IPS-18c (cell line): Measurements from ENCODE around the gene FCF1.
A peak's percentile ranks its signal among the peaks of the same experiment; 100 is the strongest.

Experiments
- H3K4me3 ChIP-seq: 2 replicates; pipeline ENCODE4 v1.7.0; 2013; ENCODE audit warnings: low read depth, mild to moderate bottlenecking, low read length, moderate library complexity; ENCODE audit not compliant: insufficient read depth
- H3K9me3 ChIP-seq: one replicate; pipeline ENCODE4 v1.6.1; 2013; ENCODE audit warnings: mild to moderate bottlenecking, low read length, moderate library complexity; ENCODE audit not compliant: control insufficient read depth, insufficient read depth

FCF1 gene, protein sequence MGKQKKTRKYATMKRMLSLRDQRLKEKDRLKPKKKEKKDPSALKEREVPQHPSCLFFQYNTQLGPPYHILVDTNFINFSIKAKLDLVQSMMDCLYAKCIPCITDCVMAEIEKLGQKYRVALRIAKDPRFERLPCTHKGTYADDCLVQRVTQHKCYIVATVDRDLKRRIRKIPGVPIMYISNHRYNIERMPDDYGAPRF

DNA sequence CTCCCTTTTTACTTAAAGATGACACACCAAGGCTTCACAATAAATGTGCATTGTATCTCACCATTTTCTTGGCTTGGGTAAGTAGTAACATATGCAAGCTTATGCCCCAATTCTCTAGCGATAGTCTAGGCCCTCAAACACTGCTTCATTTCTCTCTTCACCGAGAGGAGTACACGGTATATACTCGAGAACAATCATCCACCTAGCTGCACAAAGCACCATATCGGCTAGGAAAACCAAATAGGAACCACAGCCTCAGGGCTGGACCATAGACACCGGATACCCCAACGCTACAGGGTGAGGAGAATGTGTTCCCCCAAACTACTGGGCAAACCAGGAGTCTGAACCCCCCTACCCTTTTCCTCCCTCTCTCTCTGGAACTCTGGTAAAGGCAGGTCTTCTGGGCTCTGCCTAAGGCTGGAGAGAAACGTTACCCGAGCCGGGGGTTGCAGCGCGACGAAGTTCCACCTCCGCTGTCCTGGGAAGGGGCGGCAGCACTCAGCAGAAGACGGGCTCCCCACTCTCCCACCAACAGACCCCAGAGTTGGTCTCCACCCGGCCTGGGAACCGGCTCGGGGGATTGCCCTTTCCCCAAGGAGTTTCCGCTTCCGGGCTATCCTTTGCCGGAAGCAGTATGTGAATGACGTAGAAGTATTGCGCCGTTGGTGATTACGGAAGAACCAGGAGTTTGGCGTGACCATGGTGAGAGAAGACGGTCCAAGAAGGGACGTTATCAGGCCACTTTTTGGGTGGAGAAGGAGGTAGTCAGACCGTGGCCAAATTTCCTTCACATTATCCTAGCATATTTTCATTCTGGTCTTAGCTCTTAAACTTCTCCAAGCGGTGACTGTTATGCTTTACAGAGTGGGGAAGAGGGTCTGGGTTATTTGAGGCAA, at the start of gene FCF1, which contains the start of gene AREL1:
TSS of gene FCF1 (plus strand) at position 646 of the 896 bp plus-strand sequence. CDS start at position 700, 54 bp downstream.
TSS of gene AREL1 (minus strand) at position 582 of the 896 bp plus-strand sequence. CDS start 27,465 bp downstream, outside the sequence.
- peak within 1 kb of the TSS; percentile 99 for H3K4me3 ChIP-seq
- no peaks in the 10 kb centered on the region for H3K9me3 ChIP-seq

DNA sequence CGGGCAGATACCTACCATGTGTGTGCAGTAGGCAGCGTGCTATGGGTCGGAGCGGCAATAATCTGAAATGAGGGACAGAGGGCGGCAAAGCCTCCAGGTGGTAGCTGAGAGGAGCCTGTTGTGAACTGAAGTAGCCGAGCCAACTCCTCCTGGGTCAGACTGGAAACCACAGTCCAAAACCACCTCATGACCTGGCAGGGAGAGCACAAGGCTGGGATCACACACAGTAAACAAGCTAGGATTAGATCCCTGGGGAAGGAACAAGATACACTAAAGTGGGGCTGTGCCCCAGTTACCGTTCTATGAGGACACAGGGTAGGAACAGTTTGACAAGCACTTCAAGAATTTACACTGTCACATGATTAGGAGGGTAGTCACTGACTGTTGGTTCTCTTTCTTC, 49.1 kb upstream of the FCF1 start:
- H3K9me3 ChIP-seq = no peaks in the 10 kb centered on the region

DNA sequence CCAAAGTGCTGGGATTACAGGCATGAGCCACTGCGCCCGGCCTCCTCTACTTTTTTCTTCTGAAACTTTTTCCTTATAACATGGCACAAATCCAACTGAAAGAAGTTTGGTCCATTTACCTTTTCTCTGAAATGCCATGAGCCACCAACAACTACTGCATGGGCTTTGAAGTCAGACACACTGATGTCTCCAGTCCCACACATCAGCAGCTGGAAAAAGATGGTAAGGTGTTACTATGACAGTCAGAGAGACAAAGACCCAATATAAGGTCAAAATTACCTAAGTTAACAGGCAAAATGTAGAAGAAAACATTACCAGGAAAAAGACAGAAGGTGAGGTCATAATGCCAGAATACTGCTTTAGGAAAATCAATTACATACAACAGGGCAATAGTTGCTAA, 48.2 kb upstream of the FCF1 start:
- no peaks in the 10 kb centered on the region for H3K9me3 ChIP-seq
- no peak overlapping the region for H3K4me3 ChIP-seq

More for the DNA sequence above, 49.1 kb upstream of the FCF1 start:
- no peak overlapping the region for H3K4me3 ChIP-seq

DNA sequence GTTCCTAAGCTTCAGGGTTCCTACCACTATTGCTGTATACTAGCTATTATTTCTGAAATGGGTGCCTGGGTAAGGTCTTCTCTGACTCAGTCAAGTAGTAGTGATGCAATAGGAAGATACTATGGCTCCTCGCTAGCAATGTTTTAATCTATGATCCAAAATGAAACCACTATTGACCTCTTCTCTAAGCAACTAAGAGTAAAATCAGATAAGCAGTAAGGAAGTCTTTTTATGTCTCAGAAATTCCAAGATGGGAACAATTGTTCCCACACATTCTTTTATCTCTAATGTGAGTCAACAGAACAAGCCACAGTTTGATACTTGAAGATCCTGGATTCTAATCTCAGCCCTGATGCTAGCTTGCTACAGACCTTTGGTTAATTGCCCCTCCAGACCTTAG, 45.2 kb upstream of the FCF1 start:
- Histone ChIP-seq H3K9me3 (no peaks in the 10 kb centered on the region), H3K4me3 (no peak overlapping the region)

DNA sequence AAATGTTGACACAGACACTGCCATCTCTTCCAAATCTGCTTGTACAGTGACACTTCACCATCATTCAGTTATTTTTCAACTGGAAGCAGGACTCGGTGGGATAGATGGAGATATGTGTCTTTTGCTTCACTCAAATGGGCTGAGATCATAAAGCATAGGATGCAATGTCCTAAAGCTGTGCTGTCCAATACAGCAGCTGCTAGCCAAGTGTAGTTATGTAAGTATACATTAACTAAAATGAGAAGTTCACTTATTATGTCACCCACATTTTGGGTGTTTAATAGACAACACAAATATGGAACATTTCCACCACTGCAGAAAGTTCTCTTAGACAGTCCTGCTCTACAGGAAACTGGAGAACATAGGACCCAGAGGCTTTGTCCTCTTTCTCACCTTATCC, 43.7 kb upstream of the FCF1 start:
- Histone ChIP-seq H3K9me3 (no peaks in the 10 kb centered on the region), H3K4me3 (no peak overlapping the region)

DNA sequence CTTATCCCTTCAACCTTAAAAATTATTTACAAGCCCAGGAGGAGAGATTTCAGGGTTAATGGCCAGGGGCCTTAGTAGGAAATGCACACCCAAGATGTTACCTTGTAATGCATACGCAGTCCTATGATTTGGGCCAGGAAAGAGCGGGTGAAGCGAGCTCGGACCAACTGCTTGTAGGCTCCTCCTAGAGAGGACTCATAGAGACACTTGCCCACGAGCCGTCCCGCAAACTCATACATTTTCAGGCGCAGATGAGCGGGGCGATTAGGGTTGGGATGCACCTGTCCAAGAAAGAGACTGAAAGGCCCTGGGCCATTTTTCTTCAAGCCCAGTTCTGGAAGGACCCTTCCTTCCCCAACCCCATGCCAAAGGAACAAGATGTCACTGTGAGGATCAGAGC, 43.1 kb upstream of the FCF1 start:
- H3K4me3 ChIP-seq = no peak overlapping the region
- no peaks in the 10 kb centered on the region for H3K9me3 ChIP-seq

DNA sequence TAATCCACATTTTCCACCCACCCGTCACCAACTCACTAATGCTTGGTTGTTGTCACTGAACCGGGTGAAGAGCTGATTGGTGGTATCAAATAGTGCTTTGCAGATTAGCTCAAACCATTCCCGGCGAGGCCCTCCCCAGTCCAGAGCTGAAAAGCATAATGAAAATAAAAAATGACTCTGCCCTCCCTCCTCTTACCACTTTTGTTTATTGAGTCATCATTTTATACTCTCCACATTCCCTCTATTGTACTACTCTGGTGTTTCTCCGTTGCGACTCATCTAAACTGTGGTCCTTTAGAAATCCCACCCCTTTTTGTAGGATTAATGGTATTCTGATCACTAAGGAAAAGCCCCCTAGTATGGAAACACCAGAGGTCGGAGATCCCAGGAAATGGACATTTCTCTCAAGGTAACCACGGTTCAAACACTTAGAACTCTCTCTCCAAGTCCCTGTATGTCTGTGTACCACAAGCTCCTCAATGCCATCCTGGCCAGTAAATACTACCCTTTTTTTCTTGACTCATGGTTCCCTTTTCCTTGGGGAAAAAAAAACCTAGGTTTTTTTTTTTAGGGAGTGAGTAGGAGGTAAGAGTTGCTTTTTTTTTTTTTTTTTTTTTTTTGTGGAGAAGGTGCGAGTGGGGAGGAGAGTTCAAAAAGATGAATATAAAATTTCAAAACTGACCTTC, 42.1 kb upstream of the FCF1 start:
- Histone ChIP-seq H3K4me3 (no peak overlapping the region), H3K9me3 (no peaks in the 10 kb centered on the region)

DNA sequence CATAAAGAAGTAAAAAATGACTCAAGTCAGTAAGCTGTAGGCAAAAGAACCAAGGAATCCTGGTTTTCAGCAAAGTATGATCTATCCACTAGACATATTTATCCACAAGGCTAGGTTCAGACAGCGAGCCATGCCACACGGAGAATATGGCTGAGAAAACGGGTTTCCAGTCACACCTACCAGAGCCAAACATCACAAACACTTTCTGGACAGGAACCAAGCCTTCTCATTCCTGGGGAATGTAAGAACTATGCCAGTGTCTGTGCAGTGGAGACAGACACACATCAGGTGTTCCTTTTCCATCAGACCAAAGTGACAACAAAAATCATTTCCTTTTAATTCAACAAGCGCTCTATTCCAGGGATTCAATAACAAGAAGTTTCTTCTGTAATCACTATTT, 41.2 kb upstream of the FCF1 start:
- Histone ChIP-seq H3K4me3 (no peak overlapping the region), H3K9me3 (no peaks in the 10 kb centered on the region)

DNA sequence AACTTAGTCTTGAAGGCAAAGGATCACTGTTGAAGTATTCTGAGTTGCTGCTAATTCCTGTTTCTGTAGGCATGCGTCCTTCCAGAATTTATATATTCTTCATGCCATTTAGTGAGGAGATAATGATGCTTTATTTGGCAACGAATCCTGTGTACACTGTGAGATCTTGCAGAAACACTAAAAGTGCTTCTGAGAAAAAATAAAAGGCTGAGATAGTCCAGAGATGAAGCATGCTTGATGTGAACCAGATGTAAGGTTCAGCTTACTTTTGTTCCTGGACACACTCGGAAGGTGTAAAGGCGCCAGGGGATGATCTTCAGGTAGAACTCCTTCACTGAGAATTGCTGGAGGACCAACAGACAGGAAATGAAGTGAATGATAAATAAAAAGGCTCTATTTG, 39.2 kb upstream of the FCF1 start:
- Histone ChIP-seq H3K4me3 (no peak overlapping the region), H3K9me3 (no peaks in the 10 kb centered on the region)

DNA sequence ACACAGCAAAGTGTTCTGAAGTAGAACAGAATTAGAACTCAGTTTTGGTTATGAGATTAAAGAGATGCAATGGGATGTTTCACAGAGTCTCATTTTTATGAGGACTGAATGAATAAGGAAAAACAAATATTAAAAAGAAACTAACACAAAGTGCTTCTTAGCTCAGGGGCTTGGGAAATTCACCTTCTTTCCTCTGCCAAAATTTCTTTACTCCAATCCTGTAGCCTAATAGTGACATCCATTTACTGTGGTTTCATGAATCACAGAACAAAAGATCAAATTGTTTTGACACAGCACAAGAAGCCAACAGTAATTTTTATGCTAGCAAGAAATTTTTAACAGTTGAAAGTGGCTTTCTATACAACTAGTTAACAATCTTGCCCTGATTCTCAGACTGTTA, 37.7 kb upstream of the FCF1 start:
- H3K4me3 ChIP-seq = no peak overlapping the region

DNA sequence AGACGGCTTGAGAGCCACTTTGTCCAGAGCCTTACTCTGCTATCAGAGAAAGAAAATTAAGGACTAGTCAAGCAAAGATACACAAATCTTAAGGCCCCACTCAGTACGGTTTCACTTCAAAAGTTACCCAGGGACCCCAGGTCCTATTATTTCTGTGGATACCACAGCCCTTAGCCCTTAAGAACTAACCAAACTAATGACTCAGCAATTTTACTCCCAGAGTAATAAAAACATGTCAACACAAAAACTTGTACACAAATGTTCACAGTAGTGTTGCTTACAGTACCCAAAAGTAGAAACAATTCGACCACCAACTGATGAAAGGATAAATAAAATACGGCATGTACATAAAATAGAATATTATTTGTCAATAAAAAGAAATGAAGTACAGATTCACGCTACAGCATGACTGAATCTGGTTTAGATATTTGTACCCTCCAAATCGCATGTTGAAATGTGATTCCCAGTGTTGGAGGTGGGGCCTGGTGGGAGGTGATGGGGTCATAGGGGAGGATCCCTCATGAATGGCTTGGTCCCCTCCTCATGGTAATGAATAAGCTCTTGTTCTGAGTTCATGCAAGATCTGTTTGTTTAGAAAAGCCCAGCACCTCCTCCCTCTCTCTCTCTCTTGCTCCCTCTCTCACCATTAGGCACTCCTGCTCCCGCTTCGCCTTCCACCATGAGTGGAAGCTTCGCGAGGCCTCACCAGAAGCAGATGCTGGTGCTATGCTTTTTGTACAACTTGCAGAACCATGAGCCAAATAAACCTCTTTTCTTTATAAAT, 30.6 kb upstream of the FCF1 start:
- Histone ChIP-seq H3K9me3 (no peaks in the 10 kb centered on the region), H3K4me3 (no peak overlapping the region)

More for the DNA sequence above, 37.7 kb upstream of the FCF1 start:
- no peaks in the 10 kb centered on the region for H3K9me3 ChIP-seq

DNA sequence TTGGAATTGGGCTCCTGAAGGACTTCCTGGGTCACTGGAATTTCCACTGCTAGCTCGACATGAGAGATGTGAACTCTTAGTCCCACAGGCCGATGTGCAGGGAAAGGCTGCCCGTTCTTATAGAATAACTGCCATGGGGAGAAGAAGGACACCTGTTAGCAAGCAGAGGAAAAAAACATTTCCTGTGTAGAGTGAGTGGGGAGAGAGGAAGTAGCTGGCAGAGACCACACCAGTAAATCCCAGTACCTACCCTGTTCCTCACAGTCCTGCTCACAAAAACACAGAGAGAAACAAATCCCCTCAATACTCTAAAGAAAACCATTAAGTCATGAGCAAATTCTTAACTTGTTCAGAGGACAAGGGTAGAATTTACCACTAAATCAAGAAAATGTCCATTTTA, 29.5 kb upstream of the FCF1 start:
- Histone ChIP-seq H3K4me3 (no peak overlapping the region), H3K9me3 (no peaks in the 10 kb centered on the region)

DNA sequence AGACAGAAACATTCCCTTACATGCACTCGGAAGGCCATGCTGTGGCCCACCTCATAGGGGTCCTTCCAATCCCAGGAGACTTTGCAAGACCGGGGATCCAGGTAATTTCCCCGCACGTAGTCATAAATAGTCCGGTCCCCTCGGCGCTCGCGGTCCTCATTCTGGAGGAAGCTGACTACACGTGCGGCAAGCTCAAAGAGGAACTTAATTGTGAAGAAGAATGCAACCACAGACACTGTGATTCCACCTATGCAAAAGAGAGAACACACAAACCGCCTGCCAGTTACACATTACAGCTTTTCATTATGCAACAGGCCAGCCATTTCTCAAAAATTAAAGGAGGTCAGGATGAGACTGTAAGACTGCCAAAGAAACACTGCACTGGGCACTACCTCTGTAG, 28.5 kb upstream of the FCF1 start:
- H3K4me3 ChIP-seq = no peak overlapping the region
- no peaks in the 10 kb centered on the region for H3K9me3 ChIP-seq

DNA sequence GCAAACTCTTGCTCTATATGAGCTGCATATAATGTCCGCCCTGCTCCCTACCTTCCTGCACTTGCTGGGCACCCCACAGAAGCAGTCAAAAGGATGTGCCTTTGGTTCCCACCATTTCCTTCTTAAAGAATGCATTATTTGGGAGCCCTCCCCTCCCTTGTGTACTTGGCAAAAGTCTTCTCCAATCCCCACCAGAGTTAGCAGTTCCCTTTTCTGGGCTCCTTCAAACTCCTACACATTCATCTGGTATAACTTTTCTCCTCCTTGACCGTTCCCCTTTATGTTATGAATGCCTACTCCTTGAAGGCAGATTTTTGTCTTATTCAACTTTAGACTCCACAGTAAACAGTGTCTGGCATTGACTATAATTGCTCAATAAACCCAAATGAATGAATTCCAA, 27.9 kb upstream of the FCF1 start:
- H3K4me3 ChIP-seq = no peak overlapping the region
- no peaks in the 10 kb centered on the region for H3K9me3 ChIP-seq

DNA sequence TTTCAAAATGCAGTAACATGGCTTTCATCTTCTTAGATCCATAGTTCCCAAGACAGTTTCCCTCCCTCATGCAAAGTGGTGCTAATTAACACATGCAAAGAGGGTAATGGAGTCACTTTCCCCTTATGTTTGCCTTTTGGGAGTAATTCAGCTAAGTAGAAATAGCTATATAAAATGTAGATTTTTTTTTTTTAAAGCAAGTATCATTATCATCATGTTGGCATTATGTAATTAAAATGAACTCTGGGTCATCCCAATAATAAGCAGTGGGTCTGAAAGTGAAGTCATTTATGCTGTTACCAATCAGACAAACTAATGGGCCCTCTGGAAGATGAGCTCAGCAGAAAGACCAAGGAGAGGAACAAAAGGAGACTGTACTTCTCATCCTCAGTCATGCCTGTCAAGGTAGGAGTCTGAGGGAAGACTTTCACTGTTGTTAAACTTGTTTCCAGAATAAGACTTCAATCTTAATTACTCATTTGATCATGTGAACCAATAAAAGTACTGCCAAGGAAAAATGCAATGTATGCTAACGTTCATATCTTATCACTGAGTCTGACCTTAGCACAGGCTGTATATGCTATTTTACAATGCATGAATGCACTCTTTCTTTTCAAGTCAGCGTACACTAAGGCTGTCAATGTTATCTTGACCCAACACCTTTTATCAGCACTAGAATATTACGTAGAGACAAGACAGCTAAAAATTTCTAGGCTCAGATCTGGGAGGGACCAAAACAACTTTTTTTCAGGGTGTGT, 26.8 kb upstream of the FCF1 start:
- no peak overlapping the region for H3K4me3 ChIP-seq
- no peaks in the 10 kb centered on the region for H3K9me3 ChIP-seq

DNA sequence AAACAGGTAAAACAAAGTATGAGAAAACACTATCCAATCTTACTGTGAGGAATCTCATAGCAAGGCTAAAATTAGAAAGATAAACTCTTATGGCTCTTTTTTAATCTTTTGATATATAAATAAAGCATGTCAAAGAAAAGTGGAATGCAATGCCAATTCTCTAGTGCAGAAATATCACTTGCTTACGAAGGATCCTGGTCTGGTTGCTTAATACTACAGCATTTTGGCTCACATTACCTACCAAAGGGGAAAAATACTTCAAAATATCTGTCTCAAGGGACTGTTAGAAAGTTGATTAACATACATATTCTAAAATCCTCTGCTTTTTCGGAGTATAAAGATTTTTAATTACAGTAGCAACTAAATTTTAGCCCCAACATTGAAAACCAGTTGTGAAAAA, 21.5 kb upstream of the FCF1 start:
- Histone ChIP-seq H3K4me3 (no peak overlapping the region), H3K9me3 (no peaks in the 10 kb centered on the region)

DNA sequence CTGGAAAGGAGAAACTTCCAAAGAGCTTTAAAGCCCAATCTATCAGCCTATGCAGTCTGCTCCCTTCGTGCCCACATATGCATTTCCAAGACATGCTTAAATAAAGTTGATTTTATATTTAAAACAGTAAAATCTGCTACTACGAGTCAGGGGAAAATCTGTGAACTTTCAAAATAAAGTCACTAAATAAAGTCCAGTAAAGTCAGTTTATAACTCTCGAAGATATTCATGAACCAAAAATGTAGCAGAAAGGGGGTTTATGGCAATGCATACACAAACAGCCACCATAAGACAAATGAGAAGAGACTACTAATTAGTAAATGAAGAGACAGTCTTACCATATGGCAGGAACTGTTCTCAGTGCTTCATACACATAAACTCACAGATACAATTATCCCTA, 19.8 kb upstream of the FCF1 start:
- H3K4me3 ChIP-seq = no peak overlapping the region
- H3K9me3 ChIP-seq = no peaks in the 10 kb centered on the region
